HK-2 (cell line): ENCODE results near the gene ABCB11.

Source experiments
- DNase-seq: peaks from one replicate; pipeline ENCODE4 v3.0.0-alpha.2; 2018; ENCODE audit not compliant: unreplicated experiment

Gene ABCB11

DNA sequence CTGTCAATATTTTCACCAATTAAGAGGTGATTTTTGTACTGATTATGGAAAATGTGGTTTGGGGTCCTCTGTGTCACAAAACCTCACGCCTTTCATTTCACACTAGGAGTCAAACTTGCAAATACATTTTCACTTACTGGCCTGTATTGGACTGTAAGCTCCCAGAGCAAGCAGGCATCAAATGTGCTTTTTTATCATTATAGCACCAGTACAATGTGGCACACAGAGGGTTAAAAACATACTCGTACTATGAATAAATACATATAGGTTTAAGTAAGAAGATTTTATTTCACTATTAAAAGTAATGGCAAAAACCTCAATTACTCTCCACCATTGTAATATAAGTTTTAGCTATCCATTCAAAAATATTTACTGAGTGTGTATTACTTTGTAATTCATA, 56.7 kb downstream of the ABCB11 start:
- DNase-seq: no peak

GRCh38 chr2:168971261-168971660, 59.9 kb downstream of the ABCB11 start:
- DNase-seq: no peak

GRCh38 chr2:168970711-168971233, 60.4 kb downstream of the ABCB11 start:
- no peak for DNase-seq

GRCh38 chr2:168969865-168970264, 61.3 kb downstream of the ABCB11 start:
- DNase-seq: no peak

- DNase-seq: no peak
Measured at GRCh38 chr2:168968342-168968741, 62.8 kb downstream of the ABCB11 start.

DNA sequence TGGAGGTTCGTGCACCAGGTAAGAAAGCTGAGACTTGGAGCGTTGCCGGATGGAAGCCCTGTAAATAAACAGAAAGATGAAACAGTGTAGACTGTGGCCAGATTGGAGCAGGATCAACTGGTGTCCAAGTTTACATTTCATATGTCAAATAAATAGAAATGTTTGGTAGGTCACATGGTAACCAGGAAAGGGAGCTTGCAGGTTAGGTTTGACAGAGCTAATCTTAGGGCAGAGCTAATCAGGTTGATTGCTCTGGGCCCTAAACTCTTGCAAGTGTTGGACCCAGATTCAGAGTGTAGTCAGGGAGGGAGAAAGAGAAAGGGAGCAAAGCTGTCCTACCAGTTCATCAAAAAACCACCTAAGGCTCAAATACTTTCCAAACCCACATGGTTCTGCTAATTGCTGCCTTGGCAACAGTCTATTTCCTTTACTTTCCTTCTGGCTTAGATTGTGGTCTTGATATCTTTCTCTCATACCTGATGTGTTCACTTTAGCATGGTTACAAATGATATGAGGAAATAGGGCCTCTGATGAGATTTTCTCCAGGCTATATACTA, 66.8 kb downstream of the ABCB11 start:
- DNase-seq: no peak

GRCh38 chr2:168962636-168963035, 68.5 kb downstream of the ABCB11 start:
- DNase-seq: no peak

GRCh38 chr2:168961450-168962229, 69.5 kb downstream of the ABCB11 start:
- DNase-seq: peak; percentile 4

GRCh38 chr2:168956392-168956791, 74.7 kb downstream of the ABCB11 start:
- DNase-seq: no peak

DNA sequence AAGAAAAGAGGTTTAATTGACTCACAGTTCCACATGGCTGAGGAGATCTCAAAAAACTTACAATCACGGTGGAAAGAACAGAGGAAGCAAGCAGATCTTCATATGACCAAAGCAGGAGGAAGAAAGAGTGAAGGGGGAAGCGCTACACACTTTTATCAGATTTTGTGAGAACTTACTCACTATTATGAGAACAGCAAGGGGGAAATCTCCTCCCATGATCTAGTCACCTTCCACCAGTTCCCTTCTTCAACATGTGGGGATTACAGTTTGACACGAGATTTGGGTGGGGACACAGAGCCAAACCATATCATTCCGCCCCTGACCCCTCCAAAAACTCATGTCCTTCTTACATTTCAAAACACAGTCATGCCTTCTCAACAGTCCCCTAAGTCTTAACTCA, 75.8 kb downstream of the ABCB11 start:
- no peak for DNase-seq

- no peak for DNase-seq
Measured at GRCh38 chr2:168954256-168954655, 76.9 kb downstream of the ABCB11 start.

DNA sequence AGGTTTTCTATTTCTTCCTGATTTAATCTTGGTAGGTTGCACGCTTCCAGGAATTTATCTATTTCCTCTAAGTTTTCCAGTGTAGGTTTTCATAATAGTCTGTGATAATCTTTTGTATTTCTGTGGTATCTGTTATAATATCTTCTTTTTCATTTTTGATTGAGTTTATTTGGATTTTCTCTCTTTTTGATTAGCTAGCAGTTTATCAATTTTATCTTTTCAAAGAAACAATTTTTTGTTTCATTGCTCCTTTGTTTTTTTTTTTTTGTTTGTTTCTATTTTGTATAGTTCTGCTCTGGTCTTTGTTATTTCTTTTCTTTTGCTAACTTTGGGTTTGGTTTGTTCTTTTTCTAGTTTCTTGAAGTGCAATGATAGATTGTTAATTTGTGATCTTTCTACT, 78.7 kb downstream of the ABCB11 start:
- DNase-seq: no peak

DNA sequence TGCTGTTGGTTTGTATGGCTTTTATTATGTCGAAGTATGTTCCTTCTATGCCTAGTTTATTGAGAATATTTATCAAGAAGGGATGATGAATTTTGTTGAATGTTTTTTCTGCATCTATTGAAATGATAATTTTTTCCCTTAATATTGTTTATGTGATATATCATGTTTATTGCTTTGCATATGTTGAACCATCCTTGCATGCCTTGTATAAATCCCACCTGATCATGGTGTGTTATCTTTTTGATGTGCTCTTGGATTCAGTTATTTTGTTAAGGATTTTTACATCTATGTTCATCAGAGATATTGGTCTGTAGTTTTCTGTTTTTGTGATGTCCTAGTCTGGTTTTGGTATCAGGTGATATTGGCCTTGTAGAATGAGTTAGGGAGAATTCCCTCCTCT, 79.3 kb downstream of the ABCB11 start:
- DNase-seq: no peak

- no peak for DNase-seq
Measured at GRCh38 chr2:168949324-168949723, 81.8 kb downstream of the ABCB11 start.

GRCh38 chr2:168948621-168949212, 82.4 kb downstream of the ABCB11 start:
- DNase-seq: no peak

- DNase-seq: no peak
Measured at GRCh38 chr2:168945508-168945907, 85.6 kb downstream of the ABCB11 start.

DNA sequence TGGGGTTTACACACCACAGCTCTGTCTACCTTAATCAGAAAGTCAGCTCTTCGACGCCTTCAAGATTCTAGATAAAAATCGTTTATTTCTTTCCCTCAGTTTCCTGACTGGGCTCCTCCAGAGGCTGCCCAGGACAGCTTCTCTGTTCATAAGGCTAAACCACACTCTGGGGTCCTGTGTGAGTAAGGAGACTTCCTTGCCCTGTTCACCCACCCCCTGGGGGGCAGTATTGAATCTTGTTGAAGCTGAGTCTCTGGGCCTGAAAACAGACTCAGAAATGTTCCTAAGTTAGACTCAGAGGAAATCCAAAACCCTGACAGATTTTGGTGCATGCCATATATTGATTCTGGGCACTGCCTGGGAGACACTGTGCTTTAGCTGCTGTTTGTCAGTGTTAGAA, 87.1 kb downstream of the ABCB11 start:
- DNase-seq: no peak

DNA sequence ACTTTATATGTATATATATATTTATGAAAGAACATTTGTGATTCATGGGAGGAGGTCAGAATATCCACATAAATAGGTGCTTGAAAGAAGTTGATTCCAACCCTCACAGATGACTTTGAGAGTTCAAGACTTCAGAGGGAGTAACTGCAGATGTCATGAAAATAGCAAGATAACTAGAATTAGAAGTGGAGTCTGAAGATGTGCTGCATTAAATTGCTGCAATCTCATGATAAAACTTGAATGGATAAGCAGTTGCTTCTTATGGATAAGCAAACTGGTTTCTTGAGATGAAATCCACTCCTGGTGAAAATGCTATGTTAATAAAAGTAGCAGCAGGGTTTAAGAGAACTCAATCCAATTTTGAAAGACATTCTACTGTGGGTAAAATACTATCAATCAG, 89.8 kb downstream of the ABCB11 start:
- DNase-seq: no peak

GRCh38 chr2:168939918-168940317, 91.2 kb downstream of the ABCB11 start:
- no peak for DNase-seq

DNA sequence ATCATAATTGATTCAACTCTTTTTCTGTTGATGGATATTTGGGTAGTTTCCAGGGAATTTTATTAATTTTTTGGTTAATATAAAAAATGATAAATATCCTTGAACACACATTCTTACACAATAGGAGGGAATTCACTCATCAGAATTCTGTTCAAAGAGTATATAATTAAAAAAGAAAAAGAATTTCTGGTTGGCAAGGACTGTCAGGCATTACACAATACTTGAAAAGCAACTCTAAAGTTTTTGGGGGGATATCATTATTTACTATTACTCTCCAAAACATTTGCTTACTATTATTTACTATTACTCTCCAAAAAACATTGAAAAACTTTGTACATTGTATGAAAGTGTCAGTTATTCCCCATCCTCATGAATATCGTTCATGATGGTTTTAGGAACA, 92.1 kb downstream of the ABCB11 start:
- no peak for DNase-seq

DNA sequence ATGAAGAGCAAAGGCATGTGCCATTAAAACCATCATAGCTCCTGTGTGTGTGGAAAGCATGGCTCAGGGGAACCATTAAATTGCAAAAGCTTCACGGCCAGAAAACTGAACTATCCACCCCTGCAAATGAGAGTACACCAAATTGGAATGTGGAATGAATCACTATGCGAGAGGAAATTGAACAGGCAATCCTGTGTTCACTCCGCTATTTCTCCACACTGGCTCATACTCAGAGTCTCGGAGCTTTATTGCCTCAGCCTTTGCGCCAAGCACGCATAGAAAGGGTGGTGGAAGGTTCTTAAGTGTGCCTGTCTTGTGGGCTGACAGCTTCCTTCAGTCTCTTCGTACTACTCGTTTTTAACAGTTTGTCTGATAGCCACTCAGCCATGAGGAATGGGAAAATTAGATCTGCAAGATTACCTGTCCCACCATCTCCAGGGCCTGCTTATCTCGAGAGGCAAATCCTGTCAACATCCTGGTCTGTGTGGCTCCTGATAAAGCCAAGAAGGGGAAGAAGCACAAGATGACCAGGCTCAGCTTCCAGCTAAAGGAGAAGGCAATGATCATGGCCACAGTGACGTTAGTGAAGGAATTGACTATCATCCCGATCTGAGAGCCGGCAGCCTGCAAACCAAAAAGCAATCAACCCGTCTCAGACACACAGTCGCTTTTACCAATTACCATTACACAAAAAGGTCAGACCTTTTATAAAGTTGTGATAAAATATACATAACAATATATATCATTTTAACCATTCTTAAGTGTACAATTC, 95.1 kb downstream of the ABCB11 start:
- DNase-seq: no peak

- no peak for DNase-seq
Measured at GRCh38 chr2:168934826-168935225, 96.3 kb downstream of the ABCB11 start.
